Thyroid gland (tissue), 4 donors: ENCODE measurements around the gene IPO9. TPM values are rescaled to one million over a fixed set of nuclear protein-coding genes. Genes with fewer than 3 reads are reported as not detected.

Experiments used
- DNase-seq, 2 donors: peaks; one replicate each; pipeline ENCODE4 v3.0.0-alpha.2; 2019
- H3K27ac ChIP-seq, 3 donors: fragments of 200-600 bp; sonication (generic); 1 replicate in 2 of 3; 2 replicates in 1 of 3; pipeline ENCODE4 v1.5.1; 2016 to 2019; ENCODE audit warnings: mild to moderate bottlenecking in 1 of 3, moderate library complexity in 1 of 3
- H3K27me3 ChIP-seq: fragments of 200-600 bp; sonication (generic); one replicate; pipeline ENCODE4 v1.5.1; 2019
- H3K36me3 ChIP-seq, 2 donors: fragments of 200-600 bp; sonication (generic); one replicate each; pipeline ENCODE4 v1.5.1; 2016 to 2019
- H3K4me1 ChIP-seq, 2 donors: fragments of 200-600 bp; sonication (generic); one replicate each; pipeline ENCODE4 v1.5.1; 2017 to 2019
- H3K4me3 ChIP-seq, 3 donors: fragments of 200-600 bp; sonication (generic); replicated peaks in 1 of 3; 1 replicate in 2 of 3; 2 replicates in 1 of 3; pipeline ENCODE4 v1.5.1; 2016; ENCODE audit warnings: mild to moderate bottlenecking in 1 of 3
- H3K9me3 ChIP-seq: fragments of 200-600 bp; sonication (generic); one replicate; pipeline ENCODE4 v1.5.1; 2017
- POLR2A ChIP-seq, 2 donors: fragments of 450-650 bp; IDR thresholded peaks; one replicate each; pipeline ENCODE4 v1.6.1; 2017; ENCODE audit warnings: antibody characterized with exemption in 2 of 2, mild to moderate bottlenecking in 2 of 2, moderate library complexity in 1 of 2
- WGBS, 2 donors: methylation state at CpG; one replicate each; pipeline ENCODE4 v1.1.5; 2017; 5-methylcytosine and 5-hydroxymethylcytosine counted together
- intact Hi-C: fragments of 100-400 bp; cut with DNase I; formaldehyde crosslinking; loops from one replicate; pipeline ENCODE4 v1.15.1; 2023
- total RNA-seq, 4 donors: library from RNA; depleted of rRNA; stranded (reverse); fragments of >200 nt; gene quantifications; one replicate each; pipeline ENCODE4 v1.2.3, GENCODE V29; 2016
- TF ChIP-seq, protein P1 (sequence below), 6 experiments: fragments of 200-600 bp in 3 of 6; fragments of 450-650 bp in 3 of 6; sonication (generic) in 3 of 6; IDR thresholded peaks; one replicate each; pipeline ENCODE4 v1.5.1; 2016 to 2019; ENCODE audit warnings: antibody characterized with exemption in 6 of 6, mild to moderate bottlenecking in 2 of 6, inconsistent platforms in 1 of 6, moderate library complexity in 1 of 6

The IPO9 gene
- total RNA-seq, 4 donors from 2014 or later, result 28.4 to 42.1 (median 36.7) TPM

GRCh38 chr1:201840055-201840454, 11.1 kb downstream of the IPO9 start:
- H3K4me1 ChIP-seq, result peaks cover 3 to 12% of the 10 kb centered on the region in 2 donors
- intact Hi-C loops, result no loop called here
- H3K27ac ChIP-seq, result no peak overlapping the region
- WGBS, 2 donors, result 96 to 99% methylated on average over 4 of the region's 4 CpGs
- no peak overlapping the region for H3K4me3 ChIP-seq
- DNase-seq, result no peak
- no peaks in the 10 kb centered on the region for H3K27me3 ChIP-seq
- no peaks in the 10 kb centered on the region for H3K9me3 ChIP-seq
- no peaks in the 10 kb centered on the region for H3K36me3 ChIP-seq
- no peak for TF ChIP-seq POLR2A (IDR thresholded peaks at IDR 0.05)
- TF ChIP-seq, protein P1, sequence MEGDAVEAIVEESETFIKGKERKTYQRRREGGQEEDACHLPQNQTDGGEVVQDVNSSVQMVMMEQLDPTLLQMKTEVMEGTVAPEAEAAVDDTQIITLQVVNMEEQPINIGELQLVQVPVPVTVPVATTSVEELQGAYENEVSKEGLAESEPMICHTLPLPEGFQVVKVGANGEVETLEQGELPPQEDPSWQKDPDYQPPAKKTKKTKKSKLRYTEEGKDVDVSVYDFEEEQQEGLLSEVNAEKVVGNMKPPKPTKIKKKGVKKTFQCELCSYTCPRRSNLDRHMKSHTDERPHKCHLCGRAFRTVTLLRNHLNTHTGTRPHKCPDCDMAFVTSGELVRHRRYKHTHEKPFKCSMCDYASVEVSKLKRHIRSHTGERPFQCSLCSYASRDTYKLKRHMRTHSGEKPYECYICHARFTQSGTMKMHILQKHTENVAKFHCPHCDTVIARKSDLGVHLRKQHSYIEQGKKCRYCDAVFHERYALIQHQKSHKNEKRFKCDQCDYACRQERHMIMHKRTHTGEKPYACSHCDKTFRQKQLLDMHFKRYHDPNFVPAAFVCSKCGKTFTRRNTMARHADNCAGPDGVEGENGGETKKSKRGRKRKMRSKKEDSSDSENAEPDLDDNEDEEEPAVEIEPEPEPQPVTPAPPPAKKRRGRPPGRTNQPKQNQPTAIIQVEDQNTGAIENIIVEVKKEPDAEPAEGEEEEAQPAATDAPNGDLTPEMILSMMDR (IDR thresholded peaks at IDR 0.05), result no peak

- Histone ChIP-seq H3K27me3 (no peaks in the 10 kb centered on the region), H3K36me3 (no peaks in the 10 kb centered on the region), H3K4me3 (no peak overlapping the region), H3K4me1 (peaks cover 3 to 12% of the 10 kb centered on the region in 2 donors), H3K9me3 (no peaks in the 10 kb centered on the region), H3K27ac (no peak overlapping the region)
- TF ChIP-seq POLR2A (IDR thresholded peaks at IDR 0.05), result no peak
- TF ChIP-seq, protein P1 (IDR thresholded peaks at IDR 0.05), result no peak
- intact Hi-C loops, result no loop called here
- no peak for DNase-seq
- WGBS, 2 donors, result 98% methylated on average over 1 of the region's 1 CpG
Measured at GRCh38 chr1:201840490-201840889, 11.5 kb downstream of the IPO9 start.

GRCh38 chr1:201841265-201841912, 12.4 kb downstream of the IPO9 start:
- WGBS, 2 donors, result 91 to 98% methylated on average over 2 of the region's 2 CpGs
- DNase-seq, result no peak
- Histone ChIP-seq H3K36me3 (no peaks in the 10 kb centered on the region), H3K9me3 (no peaks in the 10 kb centered on the region), H3K27me3 (no peaks in the 10 kb centered on the region), H3K27ac (no peak overlapping the region), H3K4me1 (peaks cover 4 to 12% of the 10 kb centered on the region in 2 donors), H3K4me3 (no peak overlapping the region)
- intact Hi-C loops, result no loop called here
- TF ChIP-seq POLR2A (IDR thresholded peaks at IDR 0.05), result no peak
- TF ChIP-seq, protein P1 (IDR thresholded peaks at IDR 0.05), result no peak

DNA sequence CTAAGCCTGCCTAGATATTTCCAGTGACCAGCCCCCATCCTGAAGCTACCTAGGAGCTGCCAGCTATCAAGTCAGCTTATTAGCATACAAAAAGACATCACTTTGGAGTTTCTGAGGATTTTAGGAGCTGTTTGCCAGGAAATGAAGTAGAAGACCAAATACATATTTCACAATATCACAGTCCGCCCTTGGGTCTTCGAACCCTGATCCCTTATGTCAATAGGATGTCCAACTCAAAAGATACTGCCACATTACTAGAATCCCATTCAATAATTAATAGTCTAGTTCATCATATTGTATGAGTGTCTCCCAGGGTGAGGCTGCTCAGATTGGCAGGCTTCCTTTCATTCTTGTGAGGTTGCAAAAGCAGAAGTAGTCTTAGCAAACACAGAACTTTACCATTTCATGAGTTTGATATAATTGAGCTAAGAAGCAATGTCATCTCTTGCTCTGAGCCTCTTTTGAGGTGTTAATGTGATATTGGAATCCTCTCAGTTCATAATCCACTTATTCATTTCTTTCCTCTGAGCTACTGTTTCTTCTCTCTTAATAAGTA, 13.6 kb downstream of the IPO9 start:
- no peaks in the 10 kb centered on the region for H3K27me3 ChIP-seq
- DNase-seq, result no peak
- no peak for TF ChIP-seq POLR2A (IDR thresholded peaks at IDR 0.05)
- TF ChIP-seq, protein P1 (IDR thresholded peaks at IDR 0.05), result no peak
- WGBS, 2 donors, result 94 to 98% methylated on average over 2 of the region's 2 CpGs
- no peak overlapping the region for H3K27ac ChIP-seq
- no peak overlapping the region for H3K4me3 ChIP-seq
- no peaks in the 10 kb centered on the region for H3K36me3 ChIP-seq
- intact Hi-C loops, result no loop called here
- no peaks in the 10 kb centered on the region for H3K9me3 ChIP-seq
- peaks cover 5 to 13% of the 10 kb centered on the region in 2 donors for H3K4me1 ChIP-seq

GRCh38 chr1:201845331-201846083, 16.6 kb downstream of the IPO9 start:
- DNase-seq, result no peak
- Histone ChIP-seq H3K36me3 (peaks cover 0 to 3% of the 10 kb centered on the region in 2 donors), H3K27ac (no peak overlapping the region), H3K4me3 (no peak overlapping the region), H3K9me3 (no peaks in the 10 kb centered on the region), H3K27me3 (no peaks in the 10 kb centered on the region), H3K4me1 (peaks cover 17 to 25% of the 10 kb centered on the region in 2 donors)
- TF ChIP-seq, protein P1 (IDR thresholded peaks at IDR 0.05), result no peak
- no peak for TF ChIP-seq POLR2A (IDR thresholded peaks at IDR 0.05)
- intact Hi-C loops, result no loop called here
- 74 to 84% methylated on average over 2 of the region's 2 CpGs for WGBS, 2 donors
